HG02938 (cell line): Measurements from ENCODE around the gene KRTAP19-4.
"Not testable (repeated sequence)": the region's sequence is repeated elsewhere in the genome, so short reads cannot be mapped to it uniquely, and the experiment has no call there.

ENCODE experiments used
- ATAC-seq: cut with Tn5 transposase; IDR thresholded peaks from one replicate; pipeline ENCODE4 v1.9.1; 2021; ENCODE audit warnings: mild to moderate bottlenecking, moderate library complexity; ENCODE audit not compliant: unreplicated experiment

KRTAP19-4 gene, protein sequence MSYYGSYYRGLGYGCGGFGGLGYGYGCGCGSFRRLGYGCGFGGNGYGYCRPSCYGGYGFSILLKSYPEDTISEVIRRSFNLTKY

GRCh38 chr21:30497065-30497464, at the start of gene KRTAP19-4:
TSS of gene KRTAP19-4 (minus strand) at chr21:30497165. CDS start at chr21:30497110, 55 bp downstream.
- ATAC-seq = no peak

DNA sequence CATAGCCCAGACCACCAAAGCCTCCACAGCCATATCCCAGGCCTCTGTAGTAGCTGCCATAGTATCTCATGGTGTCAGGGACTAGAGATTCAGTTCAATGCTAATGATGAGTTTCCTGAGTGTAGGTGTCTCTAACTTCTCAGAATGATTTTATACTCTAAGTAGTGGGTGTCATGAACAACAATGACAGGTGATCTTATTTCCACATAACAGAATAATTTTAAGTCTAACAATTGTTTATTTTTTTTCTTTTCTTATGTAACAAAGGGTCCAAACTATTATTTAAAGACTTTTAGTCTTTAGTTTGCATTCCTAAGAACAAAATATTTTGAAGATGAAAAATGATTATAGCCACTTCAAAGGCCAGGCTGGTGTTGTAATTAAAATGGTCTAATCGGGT, 44.8 kb upstream of the KRTAP19-4 start, which contains the start of gene KRTAP19-6:
TSS of gene KRTAP19-6 (minus strand) at position 101 of the 400 bp plus-strand sequence. CDS start at position 70, 31 bp downstream.
- ATAC-seq = no peak

DNA sequence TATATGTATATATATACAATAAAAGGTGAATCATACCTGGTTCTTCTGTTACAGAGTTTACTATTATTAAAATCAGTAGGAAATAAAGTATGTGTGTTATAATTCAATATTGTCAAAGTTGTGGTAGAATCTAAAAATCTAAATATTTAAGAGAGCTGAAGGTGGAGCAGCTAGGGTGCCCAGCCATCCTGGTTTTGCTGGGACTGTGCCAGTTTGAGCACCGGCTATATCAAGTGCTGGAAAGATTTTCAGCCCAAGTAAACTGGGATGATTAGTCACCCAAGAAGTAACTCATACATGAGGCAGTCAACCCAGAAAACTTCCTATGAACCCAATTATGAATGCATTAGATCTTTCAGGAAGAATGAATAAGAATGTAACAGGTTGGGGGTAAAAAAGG, 21.9 kb upstream of the KRTAP19-4 start:
- ATAC-seq = no peak

GRCh38 chr21:30515681-30516080, 18.7 kb upstream of the KRTAP19-4 start:
- ATAC-seq = no peak

DNA sequence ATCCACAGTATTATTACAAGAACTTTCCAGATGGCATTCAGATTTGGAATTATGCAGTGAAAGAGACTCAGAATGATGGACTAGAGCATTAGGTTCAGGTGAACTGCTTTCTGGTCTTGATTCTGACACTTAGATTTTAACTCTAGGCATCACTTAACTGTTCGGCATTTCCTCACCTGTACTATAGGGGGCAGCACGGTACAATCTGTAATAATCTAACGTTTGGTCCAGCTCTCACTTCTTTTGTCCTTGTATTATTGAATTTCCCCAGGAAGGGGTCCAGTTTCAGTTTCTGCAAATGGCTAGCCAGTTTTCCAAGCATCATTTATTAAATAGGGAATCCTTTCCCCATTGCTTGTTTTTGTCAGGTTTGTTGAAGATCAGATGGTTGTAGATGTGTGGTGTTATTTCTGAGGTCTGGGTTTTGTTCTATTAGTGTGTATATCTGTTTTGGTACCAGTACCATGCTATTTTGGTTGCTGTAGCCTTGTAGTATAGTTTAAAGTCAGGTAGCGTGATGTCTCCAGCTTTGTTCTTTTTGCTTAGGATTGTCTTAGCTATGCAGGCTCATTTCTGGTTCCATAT, 8.7 kb upstream of the KRTAP19-4 start:
- ATAC-seq = not testable (repeated sequence)

DNA sequence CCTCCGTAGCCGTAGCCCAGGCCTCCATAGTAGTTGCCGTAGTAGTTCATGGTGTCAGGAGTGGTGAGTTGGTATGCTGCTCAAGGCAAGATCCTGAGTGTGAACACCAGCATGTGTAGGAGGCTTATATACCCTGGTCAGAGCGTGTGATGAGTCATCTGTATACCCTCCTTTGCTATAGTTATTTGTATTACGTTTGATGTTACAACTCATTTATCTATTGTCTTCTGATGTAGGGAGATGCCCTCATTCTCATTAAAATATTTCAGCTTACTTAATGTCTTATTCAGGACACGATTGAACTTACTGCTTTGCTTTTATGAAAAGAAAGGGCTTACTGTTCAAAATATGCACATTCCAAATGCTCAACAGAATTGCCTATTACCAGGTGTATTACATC, 5.1 kb upstream of the KRTAP19-4 start, which contains the start of gene KRTAP19-5:
TSS of gene KRTAP19-5 (minus strand) at position 101 of the 400 bp plus-strand sequence. CDS start at position 50, 51 bp downstream.
- ATAC-seq = no peak

DNA sequence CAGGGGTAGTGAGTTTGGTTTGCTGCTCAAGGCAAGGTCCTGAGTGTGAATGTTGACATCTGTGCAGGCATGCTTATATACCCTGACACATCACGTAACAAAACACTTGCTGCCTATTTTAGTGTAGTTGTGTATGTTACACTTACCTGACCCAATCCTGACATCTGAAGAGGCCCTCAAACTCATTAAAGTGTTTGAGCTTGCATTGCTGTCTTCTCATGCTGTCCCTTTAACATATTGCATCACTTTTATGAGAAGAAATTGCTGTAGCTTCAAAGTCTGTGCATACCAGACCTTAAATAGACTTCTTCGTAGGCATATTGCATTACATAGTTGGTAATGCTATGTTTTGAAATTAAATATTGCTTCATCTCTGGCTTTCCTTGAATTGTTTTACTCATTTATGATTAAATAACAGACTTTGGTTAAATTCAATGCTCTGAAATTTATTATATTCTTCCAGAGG, 5.0 kb downstream of the KRTAP19-4 start, which contains the start of gene KRTAP19-3:
TSS of gene KRTAP19-3 (minus strand) at position 51 of the 466 bp plus-strand sequence. CDS start 56 bp downstream, outside the sequence.
- no peak for ATAC-seq

DNA sequence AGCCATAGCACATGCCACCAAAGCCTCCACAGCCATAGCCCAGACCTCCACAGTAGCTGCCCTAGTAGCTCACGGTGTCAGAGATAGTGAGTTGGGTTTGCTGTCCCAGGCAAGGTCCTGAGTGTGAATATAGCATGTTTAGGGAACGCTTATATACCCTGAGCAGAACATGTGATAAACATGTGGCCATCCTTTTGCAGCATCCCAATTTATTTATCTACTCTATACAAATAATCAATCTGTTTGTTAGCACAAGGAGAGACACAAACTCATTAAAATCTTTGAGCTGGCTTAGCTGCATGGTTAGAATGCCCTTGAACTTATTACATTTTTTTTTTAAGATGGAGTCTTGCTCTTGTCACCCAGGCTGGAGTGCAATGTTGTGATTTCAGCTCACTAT, 9.6 kb downstream of the KRTAP19-4 start, which contains the start of gene KRTAP19-2:
TSS of gene KRTAP19-2 (minus strand) at position 101 of the 400 bp plus-strand sequence. CDS start at position 13, 88 bp downstream.
- ATAC-seq = no peak

DNA sequence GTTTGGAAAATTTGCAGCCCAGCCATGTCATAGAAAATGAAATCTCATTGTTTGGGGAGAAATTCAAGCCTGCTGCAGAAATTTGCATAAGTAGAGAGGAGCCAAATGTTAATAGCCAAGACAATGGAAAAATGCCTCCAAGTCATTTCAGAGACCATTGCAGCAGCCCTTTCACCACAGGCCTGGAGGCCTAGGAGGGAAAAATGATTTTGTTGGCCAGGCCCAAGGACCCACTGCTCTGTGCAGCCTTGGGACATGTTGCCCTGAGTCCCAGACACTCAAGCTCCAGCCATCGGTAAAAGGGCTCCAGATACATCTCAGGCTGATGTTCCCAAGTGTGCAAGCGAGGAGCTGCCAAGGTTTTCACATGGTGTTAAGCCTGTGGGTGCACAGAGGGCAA, 10.8 kb downstream of the KRTAP19-4 start:
- no peak for ATAC-seq

DNA sequence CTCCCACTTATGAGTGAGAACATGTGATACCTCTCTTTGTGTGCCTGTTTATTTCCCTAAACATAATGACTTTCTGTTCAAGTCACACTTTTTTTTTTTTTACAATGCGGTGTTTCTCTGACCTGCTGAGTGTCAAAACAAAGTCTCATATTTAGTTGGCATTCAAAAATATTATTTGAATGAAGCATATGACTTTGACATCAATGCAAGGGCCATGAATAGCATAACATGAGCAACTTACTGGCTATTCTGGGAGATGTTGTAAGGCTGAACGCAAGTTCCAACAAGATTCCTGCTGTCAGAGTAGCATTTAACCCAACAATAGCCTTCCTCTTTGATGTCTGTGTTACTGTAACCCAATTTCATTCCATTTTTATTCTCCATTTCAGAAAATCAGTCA, 14.8 kb downstream of the KRTAP19-4 start:
- no peak for ATAC-seq

DNA sequence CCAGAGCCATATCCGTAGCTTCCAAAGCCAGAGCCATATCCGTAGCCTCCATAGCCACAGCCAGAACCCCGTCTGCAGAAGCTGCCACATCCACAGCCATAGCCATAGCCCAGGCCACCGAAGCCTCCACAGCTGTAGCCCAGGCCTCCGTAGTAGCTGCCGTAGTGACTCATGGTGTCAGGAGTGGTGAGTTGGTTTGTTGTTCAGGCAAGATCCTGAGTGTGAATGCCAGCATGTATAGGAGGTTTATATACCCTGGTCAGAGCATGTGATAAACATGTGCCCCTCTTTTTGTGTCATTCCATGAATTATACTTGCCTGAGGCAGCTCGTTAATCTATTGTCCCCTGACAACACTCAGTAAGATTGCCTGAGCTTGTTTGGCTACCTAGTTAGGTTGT, 16.8 kb downstream of the KRTAP19-4 start, which contains the start of gene KRTAP19-1:
TSS of gene KRTAP19-1 (minus strand) at position 223 of the 400 bp plus-strand sequence. CDS start at position 173, 50 bp downstream.
- no peak for ATAC-seq

GRCh38 chr21:30479259-30479658, 17.7 kb downstream of the KRTAP19-4 start:
- no peak for ATAC-seq

DNA sequence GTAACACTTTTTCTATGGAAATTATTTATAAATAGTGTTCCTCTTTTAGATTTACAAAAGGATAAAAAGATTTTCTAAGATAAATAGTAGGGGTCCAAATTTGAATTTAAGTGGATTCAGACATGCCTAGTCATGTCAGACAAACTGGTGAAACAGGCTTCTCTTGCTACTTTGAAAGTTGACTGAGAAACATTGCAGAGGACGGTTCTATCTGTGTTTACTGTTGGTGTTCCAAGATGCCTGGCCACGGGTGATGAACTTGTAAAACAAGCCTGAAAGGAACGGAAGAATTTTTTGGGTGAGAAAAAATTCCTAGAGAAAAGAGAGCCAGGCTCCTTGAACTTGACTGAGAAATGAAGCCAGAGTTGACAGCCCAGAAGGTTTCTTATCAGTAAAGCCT, 19.0 kb downstream of the KRTAP19-4 start:
- ATAC-seq = no peak

GRCh38 chr21:30468900-30469714, 27.9 kb downstream of the KRTAP19-4 start:
- ATAC-seq = no peak

DNA sequence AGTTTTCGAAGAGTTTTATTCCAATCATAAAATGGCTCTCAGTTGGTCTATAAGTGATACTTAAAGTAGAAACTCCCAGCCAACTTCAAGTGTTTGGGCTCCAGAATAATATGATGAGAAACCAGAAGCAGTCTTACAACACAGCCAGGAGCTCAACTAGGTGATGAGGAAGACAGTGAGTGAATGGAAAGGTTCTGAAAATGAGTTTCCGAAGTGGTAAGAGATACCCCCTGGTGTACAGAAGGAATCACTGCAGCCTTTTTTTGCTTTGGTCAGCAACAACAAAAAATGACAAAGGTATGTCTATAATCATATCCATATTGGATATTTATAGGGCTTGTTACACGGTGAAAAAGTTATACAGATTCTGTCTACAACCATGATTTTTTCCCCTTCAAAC, 33.3 kb downstream of the KRTAP19-4 start:
- ATAC-seq = no peak

DNA sequence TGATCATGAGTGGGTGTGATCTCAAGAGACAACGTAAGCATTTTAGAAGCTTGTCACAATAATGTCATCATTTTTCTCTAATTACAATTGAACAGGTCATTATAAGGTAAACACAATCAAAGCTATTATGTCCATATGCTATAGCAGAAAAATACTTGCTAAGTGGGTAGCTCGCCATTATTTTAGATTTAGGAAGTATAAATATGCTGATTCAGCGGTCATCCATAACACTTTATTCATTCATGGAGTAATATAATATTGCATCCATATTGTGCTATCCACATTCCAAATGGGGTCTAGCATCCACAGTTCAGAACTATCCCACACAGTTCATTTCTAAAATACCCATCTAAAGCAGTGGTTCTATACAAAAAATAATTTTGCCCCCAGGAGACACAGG, 48.5 kb downstream of the KRTAP19-4 start:
- no peak for ATAC-seq

- no peak for ATAC-seq
Observed at GRCh38 chr21:30447056-30447455, 49.9 kb downstream of the KRTAP19-4 start.
